Glomerular endothelial cell (primary cell): ENCODE data around the gene COL6A6. TPM values are rescaled to one million over a fixed set of nuclear protein-coding genes. Genes with fewer than 3 reads are reported as not detected.
"Not testable (repeated sequence)": the region's sequence is repeated elsewhere in the genome, so short reads cannot be mapped to it uniquely, and the experiment has no call there.

ENCODE experiments used
- DNase-seq: peaks from one replicate; pipeline ENCODE4 v3.0.0-alpha.2; 2011; ENCODE audit warnings: low read depth, low spot score; ENCODE audit errors: extremely low read depth
- total RNA-seq: library from RNA; depleted of rRNA; stranded (reverse); fragments of >200 nt; gene quantifications from 2 replicates; pipeline ENCODE4 v1.2.3, GENCODE V29; 2015

The COL6A6 gene
- total RNA-seq, 1 donor from 2014 or later = not detected

DNA sequence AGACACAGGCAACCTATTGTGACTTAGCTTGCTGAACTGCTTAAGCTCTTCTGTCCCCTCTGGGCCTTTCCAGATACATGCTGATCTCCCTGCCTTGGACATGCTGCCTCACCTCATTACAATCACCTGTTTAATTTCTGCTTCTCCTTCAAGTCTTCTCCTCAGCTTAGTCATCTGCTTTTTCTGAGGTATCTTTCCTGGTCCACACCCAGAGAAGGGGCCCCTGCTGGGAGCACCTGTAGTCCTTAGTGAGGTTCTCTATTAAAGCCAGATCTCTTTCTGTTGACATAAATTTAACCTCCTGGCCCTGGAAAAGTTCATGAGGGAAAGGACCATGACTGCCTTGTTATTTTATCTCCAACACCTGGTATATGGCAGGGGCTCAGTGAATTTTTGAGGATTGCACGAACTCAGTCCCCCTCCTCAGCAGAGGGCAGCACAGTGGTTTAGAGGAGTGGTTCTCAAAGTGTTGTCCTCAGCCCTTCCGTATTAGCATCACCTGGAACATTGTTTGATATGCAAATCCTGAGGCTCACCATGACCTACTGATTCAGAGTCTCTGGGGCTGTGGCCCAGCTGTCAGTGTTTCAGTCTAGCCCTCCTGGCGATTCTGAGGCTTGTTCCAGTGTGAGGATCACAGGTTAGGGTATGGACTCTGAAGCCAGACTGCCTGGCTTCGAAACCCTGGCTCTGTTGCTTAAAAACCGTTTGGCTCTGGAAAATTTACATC lies 12.7 kb downstream of the COL6A6 start:
- no peak for DNase-seq

DNA sequence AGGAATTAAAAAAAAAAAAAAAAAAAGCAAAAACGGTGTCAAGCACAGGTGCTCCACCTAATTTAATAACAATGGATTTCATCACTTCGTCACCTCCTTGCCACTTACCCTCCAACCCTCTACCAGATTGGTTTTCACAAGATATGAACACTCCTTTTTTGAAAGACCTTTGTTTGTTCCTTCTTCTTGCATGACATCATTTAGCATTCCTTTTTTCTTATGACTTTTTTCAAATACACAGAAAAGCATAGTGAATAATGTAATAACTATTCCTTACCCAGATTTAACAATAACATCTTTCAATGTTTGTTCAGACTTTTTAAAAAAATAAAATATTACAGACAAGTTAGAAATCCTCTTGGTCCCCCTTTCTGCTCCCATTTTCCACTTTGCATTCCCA lies 16.3 kb downstream of the COL6A6 start:
- DNase-seq = no peak

DNA sequence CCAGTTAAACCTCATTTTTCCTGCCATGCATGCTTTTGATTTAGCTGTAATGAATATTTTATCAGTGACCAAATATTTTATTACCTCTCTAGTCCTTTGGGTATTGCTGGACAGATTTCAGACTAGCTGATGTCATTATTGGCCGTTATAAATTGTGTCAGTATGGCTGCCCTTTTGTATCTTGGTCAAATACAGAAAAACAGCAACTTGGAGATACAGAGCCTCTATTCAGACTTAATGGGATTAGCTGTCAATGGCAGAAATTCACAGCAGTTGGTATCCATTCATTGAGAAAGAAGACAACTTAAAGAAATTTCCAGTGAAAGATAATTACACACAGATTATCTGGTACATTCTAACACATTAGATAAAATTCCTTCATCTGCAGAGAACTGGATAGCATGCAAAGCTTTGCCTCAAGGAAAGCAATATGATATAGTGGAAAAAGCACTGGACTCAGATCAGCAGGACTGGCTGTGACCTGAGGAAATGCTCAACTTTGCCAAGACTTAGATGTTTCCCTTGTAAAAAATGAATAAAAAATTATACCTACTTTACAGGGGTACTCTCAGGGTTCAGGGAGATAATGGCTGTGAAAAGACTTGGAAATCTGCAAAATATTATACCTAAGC lies 20.8 kb downstream of the COL6A6 start:
- DNase-seq = no peak

DNA sequence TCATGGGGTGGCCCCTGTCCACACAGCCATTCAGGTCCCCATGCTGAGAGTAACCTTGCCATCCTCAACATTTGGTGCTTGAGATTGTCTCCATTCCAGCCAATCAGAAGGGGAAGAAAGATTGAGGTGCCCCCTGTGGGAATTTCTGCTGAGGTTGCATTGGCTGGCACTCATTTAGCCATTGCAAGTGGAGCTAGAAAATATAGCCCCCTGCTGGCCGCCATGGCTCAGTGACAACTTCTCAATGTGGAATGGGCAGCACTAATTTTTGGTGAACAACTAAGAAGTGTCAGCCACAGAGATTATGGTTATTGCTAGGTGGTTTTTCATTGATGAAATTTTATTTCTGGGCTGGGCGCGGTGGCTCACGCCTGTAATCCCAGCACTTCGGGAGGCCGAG lies 22.0 kb downstream of the COL6A6 start:
- DNase-seq = no peak

DNA sequence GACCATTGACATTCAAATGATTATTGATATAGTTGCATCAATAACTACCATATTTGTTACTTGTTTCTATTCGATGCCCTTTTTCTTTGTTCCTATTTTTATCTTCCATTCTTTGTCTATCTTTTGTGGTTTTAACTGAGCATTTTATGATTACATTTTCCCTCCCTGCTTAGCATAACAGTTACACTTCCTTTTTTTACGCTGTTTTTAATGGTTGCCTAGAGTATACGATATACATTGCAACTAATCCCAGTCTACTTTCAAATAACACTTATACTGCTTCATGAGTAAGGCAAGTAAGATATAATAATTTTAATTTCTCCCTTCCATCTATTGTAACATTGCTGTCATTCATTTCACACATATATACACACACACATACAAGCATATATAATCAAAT lies 26.3 kb downstream of the COL6A6 start:
- no peak for DNase-seq

DNA sequence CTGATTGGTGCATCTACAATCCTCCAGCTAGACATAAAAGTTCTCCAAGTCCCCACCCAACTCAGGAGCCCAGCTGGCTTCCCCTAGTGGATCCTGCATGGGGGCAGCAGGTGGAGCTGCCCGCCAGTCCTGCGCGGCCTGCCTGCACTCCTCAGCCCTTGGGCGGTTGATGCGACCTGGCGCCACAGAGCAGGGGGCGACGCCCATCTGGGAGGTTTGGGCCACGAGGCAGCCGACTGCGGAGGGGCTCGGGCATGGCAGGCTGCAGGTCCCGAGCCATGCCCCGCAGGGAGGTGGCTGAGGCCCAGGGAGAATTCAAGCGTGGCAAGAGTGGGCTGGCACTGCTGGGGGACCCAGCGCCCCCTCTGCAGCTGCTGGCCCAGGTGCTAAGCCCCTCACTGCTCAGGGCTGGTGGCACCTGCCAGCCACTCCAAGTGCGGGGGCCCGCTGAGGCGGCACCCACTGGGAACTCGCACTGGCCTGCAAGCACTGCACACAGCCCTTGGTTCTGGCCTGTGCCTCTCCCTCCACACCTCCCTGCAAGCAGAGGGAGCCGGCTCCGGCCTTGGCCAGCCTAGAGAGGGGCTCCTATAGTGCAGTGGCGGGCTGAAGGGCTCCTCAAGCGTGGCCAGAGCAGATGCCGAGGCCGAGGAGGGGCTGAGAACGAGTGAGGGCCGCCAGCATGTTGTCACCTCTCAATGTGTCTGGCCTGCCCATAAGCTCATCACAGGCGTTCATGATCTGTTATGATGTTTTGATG lies 30.1 kb downstream of the COL6A6 start:
- DNase-seq = no peak

DNA sequence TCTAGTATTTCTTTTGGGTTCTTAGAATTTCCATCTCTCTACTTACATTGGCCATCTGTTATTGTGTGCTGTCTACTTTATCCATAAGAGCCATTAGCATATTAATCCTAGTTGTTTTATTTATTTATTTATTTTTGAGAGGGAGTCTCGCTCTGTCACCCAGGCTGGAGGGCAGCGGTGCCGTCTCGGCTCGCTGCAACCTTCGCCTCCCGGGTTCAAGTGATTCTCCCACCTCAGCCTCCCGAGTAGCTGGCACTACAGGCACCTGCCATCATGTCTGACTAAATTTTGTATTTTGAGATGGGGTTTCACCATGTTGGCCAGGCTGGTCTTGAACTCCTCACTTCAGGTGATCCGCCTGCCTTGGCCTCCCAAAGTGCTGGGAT lies 30.7 kb downstream of the COL6A6 start:
- DNase-seq = not testable (repeated sequence)

DNA sequence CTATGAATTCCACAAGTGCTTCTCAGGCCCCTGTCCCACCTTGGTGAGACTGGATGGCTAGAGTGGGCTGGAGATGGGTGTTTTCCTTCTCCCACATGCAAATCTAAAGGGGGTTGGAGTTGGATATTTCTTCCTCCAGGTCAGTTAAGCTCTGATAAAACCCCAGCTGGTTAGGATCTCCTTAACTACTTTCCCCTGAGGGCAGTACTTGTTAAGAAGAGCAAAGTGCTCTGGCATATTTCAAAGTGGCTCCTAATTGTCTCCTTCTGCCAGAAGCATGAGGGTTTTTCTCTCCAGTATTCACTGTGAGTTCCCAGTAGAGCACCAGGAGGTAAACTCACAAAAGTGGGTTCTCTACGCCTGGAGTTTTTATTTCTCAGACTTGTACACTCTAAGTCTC lies 31.4 kb downstream of the COL6A6 start:
- no peak for DNase-seq

DNA sequence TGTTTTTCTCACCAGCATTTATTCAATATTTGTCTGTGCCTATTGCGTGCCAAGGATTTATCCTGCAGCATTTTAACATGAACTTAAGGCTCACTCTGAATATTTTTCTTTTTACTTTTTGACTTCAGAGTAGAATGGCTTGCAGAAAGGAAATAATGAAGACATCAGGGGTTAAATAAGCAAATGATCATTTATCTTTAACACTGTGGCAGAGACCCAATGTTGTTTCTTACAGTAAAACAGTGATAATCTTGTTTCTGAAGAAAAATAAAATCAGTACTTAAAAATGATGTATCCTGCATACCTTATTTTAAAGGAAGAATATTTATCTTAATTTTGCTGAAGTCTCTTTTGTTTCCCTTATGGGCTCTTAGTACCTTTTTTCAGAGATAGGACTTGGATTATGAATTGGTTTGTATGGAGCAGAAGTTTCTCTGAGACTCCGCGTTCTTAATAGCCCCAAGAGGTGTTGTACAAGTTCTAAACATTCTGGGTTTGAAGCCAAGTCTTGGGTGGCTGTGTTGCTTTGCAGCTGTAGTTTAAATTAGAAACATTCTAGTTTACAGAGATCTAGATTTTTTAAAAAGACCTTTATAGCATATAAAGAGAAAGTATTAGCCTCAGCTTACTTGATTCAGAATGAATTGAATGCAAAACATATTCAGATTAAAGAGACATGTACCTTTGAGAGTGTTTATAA lies 40.5 kb downstream of the COL6A6 start:
- no peak for DNase-seq

DNA sequence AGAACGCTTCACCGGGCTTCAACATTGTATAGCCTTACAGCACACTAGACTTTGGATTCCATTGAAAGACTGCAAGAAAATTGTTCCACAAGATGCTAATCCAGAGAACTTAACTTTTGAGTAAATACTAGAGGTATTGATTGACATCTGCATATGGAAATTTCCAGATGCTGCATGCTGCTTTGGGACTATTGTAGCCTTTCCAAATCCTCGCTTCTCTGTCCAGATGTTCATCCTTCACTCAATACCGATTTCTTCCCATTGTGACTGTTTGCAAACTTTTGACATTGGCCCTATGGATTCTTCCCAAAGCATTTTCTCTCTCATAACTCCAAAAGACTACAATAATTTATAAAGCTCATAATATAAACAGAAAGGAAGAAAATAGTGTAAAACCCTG lies 41.4 kb downstream of the COL6A6 start:
- DNase-seq = no peak

DNA sequence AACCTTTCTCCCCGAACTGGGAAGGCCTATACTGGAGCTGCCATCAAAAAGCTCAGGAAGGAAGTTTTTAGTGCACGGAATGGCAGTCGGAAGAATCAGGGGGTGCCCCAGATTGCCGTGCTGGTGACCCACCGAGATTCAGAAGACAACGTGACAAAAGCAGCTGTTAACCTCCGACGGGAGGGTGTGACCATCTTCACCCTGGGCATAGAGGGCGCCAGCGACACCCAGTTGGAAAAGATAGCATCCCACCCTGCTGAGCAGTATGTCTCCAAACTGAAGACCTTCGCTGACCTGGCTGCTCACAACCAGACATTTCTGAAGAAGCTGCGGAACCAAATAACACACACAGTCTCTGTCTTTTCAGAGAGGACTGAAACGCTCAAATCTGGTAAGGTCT lies 48.2 kb downstream of the COL6A6 start:
- no peak for DNase-seq

Other genes starting within 250 kb of the COL6A6 start
- 0.05 TPM in 1 of 2 replicates, not detected in the other for gene COL6A5, start 171.5 kb upstream of the COL6A6 start, total RNA-seq
- 28.2 and 40.0 TPM in 2 replicates for gene PIK3R4, start 229.7 kb downstream of the COL6A6 start, total RNA-seq